H9 (cell line): ENCODE measurements around the gene ADAMTSL3. TPM values are rescaled to one million over a fixed set of nuclear protein-coding genes. Genes with fewer than 3 reads are reported as not detected.

Source experiments
- DNase-seq: peaks from one replicate; pipeline ENCODE4 v3.0.0-alpha.2; 2017
- H2AFZ ChIP-seq: one replicate; pipeline ENCODE4 v1.6.1; 2013; ENCODE audit warnings: mild to moderate bottlenecking, low read length, control low read depth, moderate library complexity
- H2AK5ac ChIP-seq: 2 replicates; pipeline ENCODE4 v1.6.1; 2013; ENCODE audit warnings: low read length, control low read depth, mixed read lengths; ENCODE audit not compliant: insufficient read length
- H2BK120ac ChIP-seq: one replicate; pipeline ENCODE4 v1.6.1; 2013; ENCODE audit warnings: low read depth, mild to moderate bottlenecking, low read length, control low read depth, inconsistent platforms; ENCODE audit not compliant: poor library complexity, severe bottlenecking
- H2BK12ac ChIP-seq: 2 replicates; pipeline ENCODE4 v1.6.1; 2013; ENCODE audit warnings: low read length, control low read depth, mixed read lengths, low read depth; ENCODE audit not compliant: insufficient read length
- H2BK15ac ChIP-seq: 2 replicates; pipeline ENCODE4 v1.6.1; 2013; ENCODE audit warnings: low read depth, low read length, control low read depth
- H2BK20ac ChIP-seq: one replicate; pipeline ENCODE4 v1.6.1; 2013; ENCODE audit warnings: low read depth, mild to moderate bottlenecking, low read length, control low read depth, inconsistent platforms; ENCODE audit not compliant: poor library complexity, severe bottlenecking
- H2BK5ac ChIP-seq: 2 replicates; pipeline ENCODE4 v1.6.1; 2013; ENCODE audit warnings: low read length, control low read depth, mixed read lengths; ENCODE audit not compliant: insufficient read length
- H3K14ac ChIP-seq: 2 replicates; pipeline ENCODE4 v1.6.1; 2013; ENCODE audit warnings: low read length, control low read depth; ENCODE audit not compliant: insufficient read depth
- H3K18ac ChIP-seq: 2 replicates; pipeline ENCODE4 v1.6.1; 2013; ENCODE audit warnings: low read depth, mild to moderate bottlenecking, mixed read lengths, low read length, control low read depth; ENCODE audit not compliant: insufficient read length
- H3K23ac ChIP-seq: 2 replicates; pipeline ENCODE4 v1.6.1; 2013; ENCODE audit warnings: low read length, control low read depth, mixed read lengths, low read depth; ENCODE audit not compliant: insufficient read length
- H3K23me2 ChIP-seq: 2 replicates; pipeline ENCODE4 v1.6.1; 2013; ENCODE audit warnings: low read depth, mild to moderate bottlenecking, mixed read lengths, low read length, control low read depth; ENCODE audit not compliant: insufficient read length, poor library complexity, severe bottlenecking
- H3K27ac ChIP-seq: 2 replicates; pipeline ENCODE4 v1.5.1; 2013; ENCODE audit warnings: low read length, control low read depth, mixed read lengths, low read depth; ENCODE audit not compliant: insufficient read length
- H3K27me3 ChIP-seq: 2 replicates; pipeline ENCODE4 v1.6.1; 2013; ENCODE audit warnings: low read length, control low read depth, inconsistent platforms; ENCODE audit not compliant: insufficient read depth
- H3K4ac ChIP-seq: 2 replicates; pipeline ENCODE4 v1.6.1; 2013; ENCODE audit warnings: low read depth, mild to moderate bottlenecking, control low read depth, inconsistent platforms, low read length, moderate library complexity
- H3K4me1 ChIP-seq: 2 replicates; pipeline ENCODE4 v1.6.1; 2013; ENCODE audit warnings: low read length, control low read depth, inconsistent platforms; ENCODE audit not compliant: insufficient read depth
- H3K4me2 ChIP-seq: 2 replicates; pipeline ENCODE4 v1.6.1; 2013; ENCODE audit warnings: low read length, control low read depth, mixed read lengths; ENCODE audit not compliant: insufficient read length, insufficient read depth
- H3K56ac ChIP-seq: 2 replicates; pipeline ENCODE4 v1.6.1; 2013; ENCODE audit warnings: low read depth, mild to moderate bottlenecking, mixed read lengths, low read length, control low read depth; ENCODE audit not compliant: insufficient read length
- H3K79me1 ChIP-seq: 2 replicates; pipeline ENCODE4 v1.6.1; 2013; ENCODE audit warnings: low read depth, mild to moderate bottlenecking, moderate library complexity, low read length, control low read depth, inconsistent platforms; ENCODE audit not compliant: insufficient read depth, poor library complexity, severe bottlenecking
- H3K79me2 ChIP-seq: 2 replicates; pipeline ENCODE4 v1.6.1; 2013; ENCODE audit warnings: low read length, control low read depth, inconsistent platforms; ENCODE audit not compliant: insufficient read depth
- H3K9ac ChIP-seq: 2 replicates; pipeline ENCODE4 v1.6.1; 2013; ENCODE audit warnings: low read length, control low read depth, mixed read lengths; ENCODE audit not compliant: insufficient read length; ENCODE audit errors: extremely low read depth
- H3K9me3 ChIP-seq: one replicate; pipeline ENCODE4 v1.6.1; 2013; ENCODE audit warnings: low read depth, low read length, inconsistent platforms; ENCODE audit not compliant: control insufficient read depth
- H3T11ph ChIP-seq: one replicate; pipeline ENCODE4 v1.6.1; 2013; ENCODE audit warnings: mild to moderate bottlenecking, low read length, control low read depth, inconsistent platforms
- H4K20me1 ChIP-seq: one replicate; pipeline ENCODE4 v1.6.1; 2013; ENCODE audit not compliant: control insufficient read depth, insufficient read length, insufficient read depth
- H4K5ac ChIP-seq: 2 replicates; pipeline ENCODE4 v1.6.1; 2013; ENCODE audit warnings: low read depth, mild to moderate bottlenecking, mixed read lengths, low read length, control low read depth; ENCODE audit not compliant: insufficient read length
- H4K8ac ChIP-seq: replicated peaks from 2 replicates; pipeline ENCODE4 v1.6.1; 2013; ENCODE audit warnings: low read length, control low read depth, mixed read lengths, low read depth; ENCODE audit not compliant: insufficient read length
- H4K91ac ChIP-seq: 2 replicates; pipeline ENCODE4 v1.6.1; 2013; ENCODE audit warnings: low read depth, mild to moderate bottlenecking, moderate library complexity, mixed read lengths, low read length, control low read depth; ENCODE audit not compliant: insufficient read length
- H3K27ac Mint-ChIP-seq, 3 experiments: 2 replicates in 2 of 3; 3 replicates in 1 of 3; pipeline ENCODE4 v1.8.0; 2020 to 2021; ENCODE audit warnings: mixed read lengths in 3 of 3, mild to moderate bottlenecking in 1 of 3, moderate library complexity in 1 of 3
- H3K27me3 Mint-ChIP-seq: 2 replicates; pipeline ENCODE4 v1.8.0; 2021; ENCODE audit warnings: low read depth, mild to moderate bottlenecking, moderate library complexity, mixed read lengths
- H3K36me3 Mint-ChIP-seq, 3 experiments: 2 replicates in 2 of 3; 3 replicates in 1 of 3; pipeline ENCODE4 v1.8.0; 2020 to 2021; ENCODE audit warnings: low read depth in 3 of 3, mixed read lengths in 3 of 3; ENCODE audit not compliant: insufficient read depth in 1 of 3
- H3K4me1 Mint-ChIP-seq, 2 experiments: 2 replicates each; pipeline ENCODE4 v1.8.0; 2020; ENCODE audit warnings: mixed read lengths in 2 of 2
- H3K4me3 Mint-ChIP-seq, 2 experiments: 2 replicates in 1 of 2; 3 replicates in 1 of 2; pipeline ENCODE4 v1.8.0; 2020 to 2021; ENCODE audit warnings: mild to moderate bottlenecking in 2 of 2, mixed read lengths in 2 of 2, moderate library complexity in 1 of 2
- H3K9me3 Mint-ChIP-seq, 2 experiments: 2 replicates in 1 of 2; 3 replicates in 1 of 2; pipeline ENCODE4 v1.8.0; 2020; ENCODE audit warnings: mild to moderate bottlenecking in 2 of 2, mixed read lengths in 2 of 2, moderate library complexity in 1 of 2
- total RNA-seq: library from RNA; stranded (reverse); gene quantifications from 2 replicates; pipeline ENCODE4 v1.2.1, GENCODE V29; 2021
- TF ChIP-seq, protein P1 (sequence below): fragments of 200-600 bp; sonication (generic); conservative IDR thresholded peaks from 3 replicates; pipeline ENCODE4 v1.8.0; 2021; ENCODE audit warnings: antibody characterized with exemption, mild to moderate bottlenecking

Gene ADAMTSL3
- total RNA-seq, 1 experiment from 2014 or later: 0.39 TPM

DNA sequence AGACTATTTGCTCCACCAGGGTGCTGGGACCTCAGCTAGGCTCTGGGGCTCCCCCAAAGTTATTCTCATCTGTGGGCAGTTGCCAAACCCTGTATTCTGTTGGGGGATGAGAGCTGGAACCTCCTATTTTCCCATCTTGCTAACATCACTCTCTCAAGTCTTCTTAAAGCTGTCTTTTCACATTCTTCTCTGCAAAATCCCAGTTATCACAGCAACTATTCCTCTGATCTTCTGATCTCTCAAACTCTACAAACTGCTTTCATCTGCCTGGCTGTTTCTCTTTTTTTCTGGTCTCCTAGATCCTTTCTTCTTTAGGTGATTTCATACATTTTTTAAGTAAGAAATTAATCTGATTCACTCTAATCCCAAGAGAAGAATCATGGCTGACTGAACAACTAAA, 10.7 kb upstream of the ADAMTSL3 start:
- no peak overlapping the region for H3K14ac ChIP-seq
- no peak overlapping the region for H2BK5ac ChIP-seq
- no peaks in the 10 kb centered on the region for H3K79me1 ChIP-seq
- H2BK120ac ChIP-seq: no peak overlapping the region
- Mint-ChIP-seq H3K27me3 (peaks cover 5% of the 10 kb centered on the region), H3K36me3 (peaks cover 0 to 4% (median 2%) of the 10 kb centered on the region in 3 experiments; a peak in 1 of 7 replicates), H3K4me3 (no peak overlapping the region), H3K4me1 (no peaks in the 10 kb centered on the region), H3K9me3 (peaks cover 10% of the 10 kb centered on the region in 2 experiments), H3K27ac (no peak overlapping the region)
- no peak overlapping the region for H3K27ac ChIP-seq
- H3K4ac ChIP-seq: no peak overlapping the region
- H3K9me3 ChIP-seq: no peaks in the 10 kb centered on the region
- H2BK15ac ChIP-seq: no peak overlapping the region
- no peak overlapping the region for H3K4me2 ChIP-seq
- H3K4me1 ChIP-seq: no peaks in the 10 kb centered on the region
- DNase-seq: no peak
- no peaks in the 10 kb centered on the region for H3K23me2 ChIP-seq
- no peak overlapping the region for H4K8ac ChIP-seq
- H3K23ac ChIP-seq: no peak overlapping the region
- no peak overlapping the region for H2BK12ac ChIP-seq
- H4K20me1 ChIP-seq: no peaks in the 10 kb centered on the region
- no peak overlapping the region for H3K18ac ChIP-seq
- TF ChIP-seq, protein P1, sequence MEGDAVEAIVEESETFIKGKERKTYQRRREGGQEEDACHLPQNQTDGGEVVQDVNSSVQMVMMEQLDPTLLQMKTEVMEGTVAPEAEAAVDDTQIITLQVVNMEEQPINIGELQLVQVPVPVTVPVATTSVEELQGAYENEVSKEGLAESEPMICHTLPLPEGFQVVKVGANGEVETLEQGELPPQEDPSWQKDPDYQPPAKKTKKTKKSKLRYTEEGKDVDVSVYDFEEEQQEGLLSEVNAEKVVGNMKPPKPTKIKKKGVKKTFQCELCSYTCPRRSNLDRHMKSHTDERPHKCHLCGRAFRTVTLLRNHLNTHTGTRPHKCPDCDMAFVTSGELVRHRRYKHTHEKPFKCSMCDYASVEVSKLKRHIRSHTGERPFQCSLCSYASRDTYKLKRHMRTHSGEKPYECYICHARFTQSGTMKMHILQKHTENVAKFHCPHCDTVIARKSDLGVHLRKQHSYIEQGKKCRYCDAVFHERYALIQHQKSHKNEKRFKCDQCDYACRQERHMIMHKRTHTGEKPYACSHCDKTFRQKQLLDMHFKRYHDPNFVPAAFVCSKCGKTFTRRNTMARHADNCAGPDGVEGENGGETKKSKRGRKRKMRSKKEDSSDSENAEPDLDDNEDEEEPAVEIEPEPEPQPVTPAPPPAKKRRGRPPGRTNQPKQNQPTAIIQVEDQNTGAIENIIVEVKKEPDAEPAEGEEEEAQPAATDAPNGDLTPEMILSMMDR: no peak
- H4K5ac ChIP-seq: no peak overlapping the region
- H3K79me2 ChIP-seq: no peaks in the 10 kb centered on the region
- H2AFZ ChIP-seq: no peak overlapping the region
- H3T11ph ChIP-seq: no peak overlapping the region
- H3K56ac ChIP-seq: no peak overlapping the region
- H4K91ac ChIP-seq: no peak overlapping the region
- no peak overlapping the region for H2BK20ac ChIP-seq
- H3K9ac ChIP-seq: no peak overlapping the region
- H2AK5ac ChIP-seq: no peak overlapping the region
- H3K27me3 ChIP-seq: no peaks in the 10 kb centered on the region
